HG02943 (cell line): ENCODE data around the gene INHBE.
"Not testable (repeated sequence)": the region's sequence is repeated elsewhere in the genome, so short reads cannot be mapped to it uniquely, and the experiment has no call there.

Source experiments
- ATAC-seq: cut with Tn5 transposase; IDR thresholded peaks from one replicate; pipeline ENCODE4 v1.9.1; 2021; ENCODE audit warnings: mild to moderate bottlenecking, low read depth, moderate library complexity; ENCODE audit not compliant: unreplicated experiment

The INHBE gene

GRCh38 chr12:57454566-57455373 lies at the start of gene INHBE:
Gene INHBE (plus strand): TSS chr12:57455307. CDS start chr12:57455537, 230 bp downstream.
- ATAC-seq, result no peak

GRCh38 chr12:57410534-57410933 lies 44.6 kb upstream of the INHBE start:
- no peak for ATAC-seq

- ATAC-seq, result not testable (repeated sequence)
Observed at GRCh38 chr12:57414160-57414559, 40.9 kb upstream of the INHBE start.

GRCh38 chr12:57415088-57415487 lies 40.0 kb upstream of the INHBE start:
- ATAC-seq, result no peak

- no peak for ATAC-seq
Observed at GRCh38 chr12:57416039-57416996, 38.8 kb upstream of the INHBE start.

GRCh38 chr12:57418255-57418654 lies 36.9 kb upstream of the INHBE start:
- ATAC-seq, result no peak

GRCh38 chr12:57419495-57419894 lies 35.6 kb upstream of the INHBE start:
- ATAC-seq, result no peak

GRCh38 chr12:57420482-57420881 lies 34.6 kb upstream of the INHBE start:
- ATAC-seq, result no peak

- not testable (repeated sequence) for ATAC-seq
Observed at GRCh38 chr12:57426948-57427347, 28.2 kb upstream of the INHBE start.

GRCh38 chr12:57428965-57429364 lies 26.1 kb upstream of the INHBE start:
- no peak for ATAC-seq

- no peak for ATAC-seq
Observed at GRCh38 chr12:57429473-57430111, 25.5 kb upstream of the INHBE start.

GRCh38 chr12:57430112-57430930 lies 24.8 kb upstream of the INHBE start:
- peak; percentile 41 for ATAC-seq

GRCh38 chr12:57430931-57431566 lies 24.1 kb upstream of the INHBE start, which contains the start of gene R3HDM2:
Gene R3HDM2 (minus strand): TSS chr12:57431043. CDS start chr12:57310428, 120,615 bp downstream.
- ATAC-seq, result peak; percentile 94

GRCh38 chr12:57431654-57432188 lies 23.4 kb upstream of the INHBE start:
- ATAC-seq, result no peak

- no peak for ATAC-seq
Observed at GRCh38 chr12:57433370-57433769, 21.7 kb upstream of the INHBE start.

GRCh38 chr12:57434517-57435223 lies 20.4 kb upstream of the INHBE start, which contains the start of gene INHBC:
Gene INHBC (plus strand): TSS chr12:57434784. CDS start chr12:57434887, 103 bp downstream.
- no peak for ATAC-seq

GRCh38 chr12:57435293-57435692 lies 19.8 kb upstream of the INHBE start:
- no peak for ATAC-seq

GRCh38 chr12:57438400-57438799 lies 16.7 kb upstream of the INHBE start:
- ATAC-seq, result no peak
